ENCODE measurements around the gene LYAR.

The LYAR gene

GRCh38 chr4:4323705-4324534 is 34.0 kb upstream of the LYAR start:
- no peak overlapping the region for H3K4me2 ChIP-seq (ENCODE audit: low read depth, low read length, poor library complexity, severe bottlenecking)
- no peaks in the 10 kb centered on the region for H3K36me3 ChIP-seq (ENCODE audit: low read length)
- H3K9me3 ChIP-seq (ENCODE audit: insufficient read depth, low read length) = no peaks in the 10 kb centered on the region
- no peak overlapping the region for H3K27ac ChIP-seq (ENCODE audit: low read depth, low read length)
- no peaks in the 10 kb centered on the region for H3K79me2 ChIP-seq (ENCODE audit: insufficient read depth, low read length)
- no peak overlapping the region for H3K4me3 ChIP-seq (ENCODE audit: insufficient read depth, low read length, poor library complexity, severe bottlenecking)
- H3K9ac ChIP-seq (ENCODE audit: low read length) = no peak overlapping the region
- no peaks in the 10 kb centered on the region for H3K9me2 ChIP-seq (replicated peaks; ENCODE audit: insufficient read depth, low read length)
- TF ChIP-seq, protein P1, sequence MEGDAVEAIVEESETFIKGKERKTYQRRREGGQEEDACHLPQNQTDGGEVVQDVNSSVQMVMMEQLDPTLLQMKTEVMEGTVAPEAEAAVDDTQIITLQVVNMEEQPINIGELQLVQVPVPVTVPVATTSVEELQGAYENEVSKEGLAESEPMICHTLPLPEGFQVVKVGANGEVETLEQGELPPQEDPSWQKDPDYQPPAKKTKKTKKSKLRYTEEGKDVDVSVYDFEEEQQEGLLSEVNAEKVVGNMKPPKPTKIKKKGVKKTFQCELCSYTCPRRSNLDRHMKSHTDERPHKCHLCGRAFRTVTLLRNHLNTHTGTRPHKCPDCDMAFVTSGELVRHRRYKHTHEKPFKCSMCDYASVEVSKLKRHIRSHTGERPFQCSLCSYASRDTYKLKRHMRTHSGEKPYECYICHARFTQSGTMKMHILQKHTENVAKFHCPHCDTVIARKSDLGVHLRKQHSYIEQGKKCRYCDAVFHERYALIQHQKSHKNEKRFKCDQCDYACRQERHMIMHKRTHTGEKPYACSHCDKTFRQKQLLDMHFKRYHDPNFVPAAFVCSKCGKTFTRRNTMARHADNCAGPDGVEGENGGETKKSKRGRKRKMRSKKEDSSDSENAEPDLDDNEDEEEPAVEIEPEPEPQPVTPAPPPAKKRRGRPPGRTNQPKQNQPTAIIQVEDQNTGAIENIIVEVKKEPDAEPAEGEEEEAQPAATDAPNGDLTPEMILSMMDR (IDR thresholded peaks at IDR 0.05; ENCODE audit: insufficient read depth, low read length, poor library complexity, severe bottlenecking) = no peak
- no peak for TF ChIP-seq EZH2phosphoT487 (conservative IDR thresholded peaks at IDR 0.05; ENCODE audit: low read length)
- no peaks in the 10 kb centered on the region for H3K27me3 ChIP-seq (ENCODE audit: low read length)
- H4K20me1 ChIP-seq (ENCODE audit: low read depth, low read length) = no peaks in the 10 kb centered on the region
- H2AFZ ChIP-seq (ENCODE audit: low read depth, low read length, severe bottlenecking) = no peak overlapping the region
- H3F3A ChIP-seq (ENCODE audit: insufficient read depth) = no peaks in the 10 kb centered on the region

GRCh38 chr4:4321951-4322688 is 32.2 kb upstream of the LYAR start:
- Histone ChIP-seq H3K36me3 (ENCODE audit: low read length) (no peaks in the 10 kb centered on the region), H2AFZ (ENCODE audit: low read depth, low read length, severe bottlenecking) (no peak overlapping the region), H3K27ac (ENCODE audit: low read depth, low read length) (no peak overlapping the region), H3K4me2 (ENCODE audit: low read depth, low read length, poor library complexity, severe bottlenecking) (no peak overlapping the region), H3K9me3 (ENCODE audit: insufficient read depth, low read length) (no peaks in the 10 kb centered on the region), H3F3A (ENCODE audit: insufficient read depth) (no peaks in the 10 kb centered on the region), H3K9ac (ENCODE audit: low read length) (no peak overlapping the region), H3K4me3 (ENCODE audit: insufficient read depth, low read length, poor library complexity, severe bottlenecking) (no peak overlapping the region), H3K27me3 (ENCODE audit: low read length) (no peaks in the 10 kb centered on the region), H4K20me1 (ENCODE audit: low read depth, low read length) (no peaks in the 10 kb centered on the region), H3K79me2 (ENCODE audit: insufficient read depth, low read length) (no peaks in the 10 kb centered on the region), H3K9me2 (replicated peaks; ENCODE audit: insufficient read depth, low read length) (no peaks in the 10 kb centered on the region)
- TF ChIP-seq, protein P1 (IDR thresholded peaks at IDR 0.05; ENCODE audit: insufficient read depth, low read length, poor library complexity, severe bottlenecking) = no peak
- no peak for TF ChIP-seq EZH2phosphoT487 (conservative IDR thresholded peaks at IDR 0.05; ENCODE audit: low read length)

DNA sequence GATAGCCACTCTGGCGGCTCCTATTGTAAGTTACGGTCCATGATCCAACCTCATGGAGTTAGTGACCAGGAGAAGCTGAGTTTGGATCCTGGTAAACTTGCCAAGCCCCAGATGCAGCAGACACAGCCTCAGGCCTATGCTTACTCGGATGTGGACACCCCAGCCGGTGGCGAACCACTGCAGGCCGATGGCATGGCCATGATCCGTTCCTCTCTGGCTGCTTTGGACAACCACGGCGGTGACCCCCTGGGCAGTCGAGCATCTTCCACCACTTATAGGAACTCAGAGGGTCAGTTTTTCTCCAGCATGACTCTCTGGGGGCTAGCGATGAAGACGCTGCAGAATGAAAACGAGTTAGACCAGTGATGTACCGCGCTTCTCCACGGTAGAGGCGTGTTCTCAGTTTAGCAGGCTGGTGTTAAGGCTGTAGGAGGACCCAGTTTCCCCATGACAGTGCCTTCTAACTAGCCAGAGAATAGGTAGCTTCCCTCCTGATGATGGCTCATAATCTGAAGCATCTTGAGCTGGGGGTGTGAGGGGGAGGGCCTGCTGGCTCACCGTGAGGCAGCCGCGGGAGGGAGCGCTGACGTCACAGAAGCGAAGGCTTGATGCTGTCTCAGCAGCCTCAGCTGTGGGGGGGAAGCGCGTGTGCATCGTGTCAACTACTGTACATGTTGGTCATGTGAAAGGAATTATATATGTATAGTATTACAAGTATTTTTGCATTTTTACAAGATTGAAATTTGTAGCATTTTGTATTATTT is 31.2 kb upstream of the LYAR start:
- Histone ChIP-seq H4K20me1 (ENCODE audit: low read depth, low read length) (no peaks in the 10 kb centered on the region), H2AFZ (ENCODE audit: low read depth, low read length, severe bottlenecking) (no peak overlapping the region), H3K36me3 (ENCODE audit: low read length) (no peaks in the 10 kb centered on the region), H3K9ac (ENCODE audit: low read length) (no peak overlapping the region), H3K9me2 (replicated peaks; ENCODE audit: insufficient read depth, low read length) (no peaks in the 10 kb centered on the region), H3K4me3 (ENCODE audit: insufficient read depth, low read length, poor library complexity, severe bottlenecking) (no peak overlapping the region), H3K27me3 (ENCODE audit: low read length) (no peaks in the 10 kb centered on the region), H3K27ac (ENCODE audit: low read depth, low read length) (no peak overlapping the region), H3K79me2 (ENCODE audit: insufficient read depth, low read length) (no peaks in the 10 kb centered on the region), H3K9me3 (ENCODE audit: insufficient read depth, low read length) (no peaks in the 10 kb centered on the region), H3F3A (ENCODE audit: insufficient read depth) (no peaks in the 10 kb centered on the region), H3K4me2 (ENCODE audit: low read depth, low read length, poor library complexity, severe bottlenecking) (no peak overlapping the region)
- TF ChIP-seq EZH2phosphoT487 (conservative IDR thresholded peaks at IDR 0.05; ENCODE audit: low read length) = no peak
- TF ChIP-seq, protein P1 (IDR thresholded peaks at IDR 0.05; ENCODE audit: insufficient read depth, low read length, poor library complexity, severe bottlenecking) = no peak
